PFSK-1 (cell line): ENCODE results near the gene KIF6.

ENCODE experiments used
- POLR2AphosphoS5 ChIP-seq: IDR thresholded peaks from 2 replicates; pipeline ENCODE4 v1.6.1; 2012; ENCODE audit warnings: low read depth, mild to moderate bottlenecking, control low read depth, low read length, moderate library complexity
- TF ChIP-seq, protein P1 (sequence below), 2 experiments: IDR thresholded peaks; 2 replicates each; pipeline versions ENCODE4 v1.6.1 to v1.8.0; 2011 to 2012; ENCODE audit warnings: low read depth in 2 of 2, low read length in 2 of 2, control low read depth in 1 of 2, inconsistent platforms in 1 of 2, mild to moderate bottlenecking in 1 of 2, moderate library complexity in 1 of 2; ENCODE audit not compliant: insufficient read depth in 1 of 2

DNA sequence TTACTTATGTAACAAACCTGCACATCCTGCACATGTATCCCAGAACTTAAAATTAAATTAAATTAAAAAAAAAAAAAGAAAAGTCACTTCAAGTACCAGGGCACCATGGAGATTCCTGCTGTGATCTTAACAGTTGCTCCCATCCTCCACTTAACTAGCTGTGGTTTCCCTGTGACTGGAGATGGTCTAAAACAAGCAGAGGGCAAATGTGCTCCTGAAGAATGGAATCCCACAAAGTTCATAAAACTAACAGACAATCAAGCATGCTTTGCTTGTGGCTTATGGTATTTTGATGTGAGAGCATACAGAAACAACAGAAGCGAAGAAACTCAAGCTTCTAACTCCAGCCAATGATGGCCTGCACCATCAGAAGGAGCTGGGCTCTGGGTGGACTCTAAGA lies 249.1 kb downstream of the KIF6 start:
- TF ChIP-seq, protein P1, sequence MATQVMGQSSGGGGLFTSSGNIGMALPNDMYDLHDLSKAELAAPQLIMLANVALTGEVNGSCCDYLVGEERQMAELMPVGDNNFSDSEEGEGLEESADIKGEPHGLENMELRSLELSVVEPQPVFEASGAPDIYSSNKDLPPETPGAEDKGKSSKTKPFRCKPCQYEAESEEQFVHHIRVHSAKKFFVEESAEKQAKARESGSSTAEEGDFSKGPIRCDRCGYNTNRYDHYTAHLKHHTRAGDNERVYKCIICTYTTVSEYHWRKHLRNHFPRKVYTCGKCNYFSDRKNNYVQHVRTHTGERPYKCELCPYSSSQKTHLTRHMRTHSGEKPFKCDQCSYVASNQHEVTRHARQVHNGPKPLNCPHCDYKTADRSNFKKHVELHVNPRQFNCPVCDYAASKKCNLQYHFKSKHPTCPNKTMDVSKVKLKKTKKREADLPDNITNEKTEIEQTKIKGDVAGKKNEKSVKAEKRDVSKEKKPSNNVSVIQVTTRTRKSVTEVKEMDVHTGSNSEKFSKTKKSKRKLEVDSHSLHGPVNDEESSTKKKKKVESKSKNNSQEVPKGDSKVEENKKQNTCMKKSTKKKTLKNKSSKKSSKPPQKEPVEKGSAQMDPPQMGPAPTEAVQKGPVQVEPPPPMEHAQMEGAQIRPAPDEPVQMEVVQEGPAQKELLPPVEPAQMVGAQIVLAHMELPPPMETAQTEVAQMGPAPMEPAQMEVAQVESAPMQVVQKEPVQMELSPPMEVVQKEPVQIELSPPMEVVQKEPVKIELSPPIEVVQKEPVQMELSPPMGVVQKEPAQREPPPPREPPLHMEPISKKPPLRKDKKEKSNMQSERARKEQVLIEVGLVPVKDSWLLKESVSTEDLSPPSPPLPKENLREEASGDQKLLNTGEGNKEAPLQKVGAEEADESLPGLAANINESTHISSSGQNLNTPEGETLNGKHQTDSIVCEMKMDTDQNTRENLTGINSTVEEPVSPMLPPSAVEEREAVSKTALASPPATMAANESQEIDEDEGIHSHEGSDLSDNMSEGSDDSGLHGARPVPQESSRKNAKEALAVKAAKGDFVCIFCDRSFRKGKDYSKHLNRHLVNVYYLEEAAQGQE (IDR thresholded peaks at IDR 0.05; ENCODE audit: insufficient read depth in 1 of 2, low read depth in 2 of 2, low read length in 2 of 2) = no peak
- TF ChIP-seq POLR2AphosphoS5 = no peak
